Measurements from ENCODE around the gene TCEAL2. TPM values are rescaled to one million over a fixed set of nuclear protein-coding genes. Genes with fewer than 3 reads are reported as not detected.

The TCEAL2 gene
- total RNA-seq, result not detected in 2 replicates

DNA sequence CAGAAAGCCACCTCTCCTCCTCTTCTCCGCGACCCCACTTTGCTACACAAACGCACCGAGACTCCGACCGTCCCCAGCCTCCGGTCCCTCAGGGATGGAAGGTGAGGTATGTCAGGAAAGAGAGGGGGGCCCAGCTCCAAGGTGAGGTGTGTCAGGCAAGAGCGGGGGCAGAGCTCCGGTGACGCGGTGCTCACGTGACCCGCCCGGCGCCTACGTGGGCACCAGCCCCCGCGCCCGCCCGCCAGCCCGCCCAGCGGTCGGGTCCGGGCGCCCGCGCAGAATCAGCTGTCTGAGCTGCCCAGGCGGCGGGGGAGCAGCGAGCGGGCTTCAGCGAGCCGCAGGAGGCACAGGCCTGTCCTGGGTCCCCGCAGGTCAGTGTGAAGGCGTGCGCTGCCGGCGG, at the start of gene TCEAL2:
Gene TCEAL2 (plus strand): TSS at position 244 of the 400 bp plus-strand sequence. CDS start 1,152 bp downstream, outside the sequence.

GRCh38 chrX:102142274-102142673, 16.8 kb downstream of the TCEAL2 start, which contains the start of gene TCEAL6:
Gene TCEAL6 (minus strand): TSS chrX:102142481.

DNA sequence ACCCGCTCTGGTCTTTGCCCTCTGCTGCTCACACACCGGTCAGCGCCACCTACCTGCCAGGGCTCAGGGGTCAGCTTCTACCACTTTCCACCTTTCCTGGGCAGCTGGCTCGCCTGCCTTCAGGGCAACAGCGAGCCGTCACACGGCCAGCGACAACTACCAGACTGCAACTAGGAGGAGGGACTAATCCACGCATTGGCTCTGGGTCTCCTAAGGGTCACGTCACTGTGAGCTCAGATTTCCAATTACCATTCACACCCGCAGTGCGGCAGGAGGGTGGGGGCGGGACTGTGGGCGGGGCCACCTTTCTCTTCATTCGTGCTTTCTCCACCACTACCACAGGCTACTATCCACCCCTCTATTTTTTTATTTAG, 30.3 kb downstream of the TCEAL2 start, which contains the start of gene BEX5:
Gene BEX5 (minus strand): TSS at position 172 of the 374 bp plus-strand sequence. CDS start 1,712 bp downstream, outside the sequence.

Other genes starting within 250 kb of the TCEAL2 start
- not detected in 2 replicates for gene ZMAT1, start 193.7 kb upstream of the TCEAL2 start, total RNA-seq
- gene TCEAL6, start 16.8 kb downstream of the TCEAL2 start, total RNA-seq, result not detected in 2 replicates
- not detected in 2 replicates for gene BEX5, start 30.3 kb downstream of the TCEAL2 start, total RNA-seq
- not detected in 2 replicates for gene TCP11X1, start 89.6 kb downstream of the TCEAL2 start, total RNA-seq
- not detected in 2 replicates for gene NXF2, start 121.5 kb downstream of the TCEAL2 start, total RNA-seq

Data from pericardium fibroblast (primary cell).